H9 (cell line): ENCODE data around the gene ARHGAP15. TPM values are rescaled to one million over a fixed set of nuclear protein-coding genes. Genes with fewer than 3 reads are reported as not detected.

ENCODE experiments used
- DNase-seq: peaks from one replicate; pipeline ENCODE4 v3.0.0-alpha.2; 2017
- H2AFZ ChIP-seq: one replicate; pipeline ENCODE4 v1.6.1; 2013; ENCODE audit warnings: mild to moderate bottlenecking, low read length, control low read depth, moderate library complexity
- H2AK5ac ChIP-seq: 2 replicates; pipeline ENCODE4 v1.6.1; 2013; ENCODE audit warnings: low read length, control low read depth, mixed read lengths; ENCODE audit not compliant: insufficient read length
- H2BK120ac ChIP-seq: one replicate; pipeline ENCODE4 v1.6.1; 2013; ENCODE audit warnings: low read depth, mild to moderate bottlenecking, low read length, control low read depth, inconsistent platforms; ENCODE audit not compliant: poor library complexity, severe bottlenecking
- H2BK12ac ChIP-seq: 2 replicates; pipeline ENCODE4 v1.6.1; 2013; ENCODE audit warnings: low read length, control low read depth, mixed read lengths, low read depth; ENCODE audit not compliant: insufficient read length
- H2BK15ac ChIP-seq: 2 replicates; pipeline ENCODE4 v1.6.1; 2013; ENCODE audit warnings: low read depth, low read length, control low read depth
- H2BK20ac ChIP-seq: one replicate; pipeline ENCODE4 v1.6.1; 2013; ENCODE audit warnings: low read depth, mild to moderate bottlenecking, low read length, control low read depth, inconsistent platforms; ENCODE audit not compliant: poor library complexity, severe bottlenecking
- H2BK5ac ChIP-seq: 2 replicates; pipeline ENCODE4 v1.6.1; 2013; ENCODE audit warnings: low read length, control low read depth, mixed read lengths; ENCODE audit not compliant: insufficient read length
- H3K14ac ChIP-seq: 2 replicates; pipeline ENCODE4 v1.6.1; 2013; ENCODE audit warnings: low read length, control low read depth; ENCODE audit not compliant: insufficient read depth
- H3K18ac ChIP-seq: 2 replicates; pipeline ENCODE4 v1.6.1; 2013; ENCODE audit warnings: low read depth, mild to moderate bottlenecking, mixed read lengths, low read length, control low read depth; ENCODE audit not compliant: insufficient read length
- H3K23ac ChIP-seq: 2 replicates; pipeline ENCODE4 v1.6.1; 2013; ENCODE audit warnings: low read length, control low read depth, mixed read lengths, low read depth; ENCODE audit not compliant: insufficient read length
- H3K23me2 ChIP-seq: 2 replicates; pipeline ENCODE4 v1.6.1; 2013; ENCODE audit warnings: low read depth, mild to moderate bottlenecking, mixed read lengths, low read length, control low read depth; ENCODE audit not compliant: insufficient read length, poor library complexity, severe bottlenecking
- H3K27ac ChIP-seq: 2 replicates; pipeline ENCODE4 v1.5.1; 2013; ENCODE audit warnings: low read length, control low read depth, mixed read lengths, low read depth; ENCODE audit not compliant: insufficient read length
- H3K27me3 ChIP-seq: 2 replicates; pipeline ENCODE4 v1.6.1; 2013; ENCODE audit warnings: low read length, control low read depth, inconsistent platforms; ENCODE audit not compliant: insufficient read depth
- H3K4ac ChIP-seq: 2 replicates; pipeline ENCODE4 v1.6.1; 2013; ENCODE audit warnings: low read depth, mild to moderate bottlenecking, control low read depth, inconsistent platforms, low read length, moderate library complexity
- H3K4me1 ChIP-seq: 2 replicates; pipeline ENCODE4 v1.6.1; 2013; ENCODE audit warnings: low read length, control low read depth, inconsistent platforms; ENCODE audit not compliant: insufficient read depth
- H3K4me2 ChIP-seq: 2 replicates; pipeline ENCODE4 v1.6.1; 2013; ENCODE audit warnings: low read length, control low read depth, mixed read lengths; ENCODE audit not compliant: insufficient read length, insufficient read depth
- H3K56ac ChIP-seq: 2 replicates; pipeline ENCODE4 v1.6.1; 2013; ENCODE audit warnings: low read depth, mild to moderate bottlenecking, mixed read lengths, low read length, control low read depth; ENCODE audit not compliant: insufficient read length
- H3K79me1 ChIP-seq: 2 replicates; pipeline ENCODE4 v1.6.1; 2013; ENCODE audit warnings: low read depth, mild to moderate bottlenecking, moderate library complexity, low read length, control low read depth, inconsistent platforms; ENCODE audit not compliant: insufficient read depth, poor library complexity, severe bottlenecking
- H3K79me2 ChIP-seq: 2 replicates; pipeline ENCODE4 v1.6.1; 2013; ENCODE audit warnings: low read length, control low read depth, inconsistent platforms; ENCODE audit not compliant: insufficient read depth
- H3K9ac ChIP-seq: 2 replicates; pipeline ENCODE4 v1.6.1; 2013; ENCODE audit warnings: low read length, control low read depth, mixed read lengths; ENCODE audit not compliant: insufficient read length; ENCODE audit errors: extremely low read depth
- H3K9me3 ChIP-seq: one replicate; pipeline ENCODE4 v1.6.1; 2013; ENCODE audit warnings: low read depth, low read length, inconsistent platforms; ENCODE audit not compliant: control insufficient read depth
- H3T11ph ChIP-seq: one replicate; pipeline ENCODE4 v1.6.1; 2013; ENCODE audit warnings: mild to moderate bottlenecking, low read length, control low read depth, inconsistent platforms
- H4K20me1 ChIP-seq: one replicate; pipeline ENCODE4 v1.6.1; 2013; ENCODE audit not compliant: control insufficient read depth, insufficient read length, insufficient read depth
- H4K5ac ChIP-seq: 2 replicates; pipeline ENCODE4 v1.6.1; 2013; ENCODE audit warnings: low read depth, mild to moderate bottlenecking, mixed read lengths, low read length, control low read depth; ENCODE audit not compliant: insufficient read length
- H4K8ac ChIP-seq: replicated peaks from 2 replicates; pipeline ENCODE4 v1.6.1; 2013; ENCODE audit warnings: low read length, control low read depth, mixed read lengths, low read depth; ENCODE audit not compliant: insufficient read length
- H4K91ac ChIP-seq: 2 replicates; pipeline ENCODE4 v1.6.1; 2013; ENCODE audit warnings: low read depth, mild to moderate bottlenecking, moderate library complexity, mixed read lengths, low read length, control low read depth; ENCODE audit not compliant: insufficient read length
- H3K27ac Mint-ChIP-seq, 3 experiments: 2 replicates in 2 of 3; 3 replicates in 1 of 3; pipeline ENCODE4 v1.8.0; 2020 to 2021; ENCODE audit warnings: mixed read lengths in 3 of 3, mild to moderate bottlenecking in 1 of 3, moderate library complexity in 1 of 3
- H3K27me3 Mint-ChIP-seq: 2 replicates; pipeline ENCODE4 v1.8.0; 2021; ENCODE audit warnings: low read depth, mild to moderate bottlenecking, moderate library complexity, mixed read lengths
- H3K36me3 Mint-ChIP-seq, 3 experiments: 2 replicates in 2 of 3; 3 replicates in 1 of 3; pipeline ENCODE4 v1.8.0; 2020 to 2021; ENCODE audit warnings: low read depth in 3 of 3, mixed read lengths in 3 of 3; ENCODE audit not compliant: insufficient read depth in 1 of 3
- H3K4me1 Mint-ChIP-seq, 2 experiments: 2 replicates each; pipeline ENCODE4 v1.8.0; 2020; ENCODE audit warnings: mixed read lengths in 2 of 2
- H3K4me3 Mint-ChIP-seq, 2 experiments: 2 replicates in 1 of 2; 3 replicates in 1 of 2; pipeline ENCODE4 v1.8.0; 2020 to 2021; ENCODE audit warnings: mild to moderate bottlenecking in 2 of 2, mixed read lengths in 2 of 2, moderate library complexity in 1 of 2
- H3K9me3 Mint-ChIP-seq, 2 experiments: 2 replicates in 1 of 2; 3 replicates in 1 of 2; pipeline ENCODE4 v1.8.0; 2020; ENCODE audit warnings: mild to moderate bottlenecking in 2 of 2, mixed read lengths in 2 of 2, moderate library complexity in 1 of 2
- WGBS: extraction: QIAGEN DNeasy Blood & Tissue Kit; methylation state at CpG from one replicate; pipeline ENCODE4 v1.1.7; 2013; ENCODE audit warnings: missing lambda C conversion rate, low lambda C conversion rate, mixed read lengths; ENCODE audit not compliant: insufficient read length; ENCODE audit errors: extremely low coverage; 5-methylcytosine and 5-hydroxymethylcytosine counted together
- total RNA-seq: library from RNA; stranded (reverse); gene quantifications from 2 replicates; pipeline ENCODE4 v1.2.1, GENCODE V29; 2021
- TF ChIP-seq, protein P1 (sequence below): fragments of 200-600 bp; sonication (generic); conservative IDR thresholded peaks from 3 replicates; pipeline ENCODE4 v1.8.0; 2021; ENCODE audit warnings: antibody characterized with exemption, mild to moderate bottlenecking

ARHGAP15 gene
- total RNA-seq, 1 experiment from 2014 or later = not detected

DNA sequence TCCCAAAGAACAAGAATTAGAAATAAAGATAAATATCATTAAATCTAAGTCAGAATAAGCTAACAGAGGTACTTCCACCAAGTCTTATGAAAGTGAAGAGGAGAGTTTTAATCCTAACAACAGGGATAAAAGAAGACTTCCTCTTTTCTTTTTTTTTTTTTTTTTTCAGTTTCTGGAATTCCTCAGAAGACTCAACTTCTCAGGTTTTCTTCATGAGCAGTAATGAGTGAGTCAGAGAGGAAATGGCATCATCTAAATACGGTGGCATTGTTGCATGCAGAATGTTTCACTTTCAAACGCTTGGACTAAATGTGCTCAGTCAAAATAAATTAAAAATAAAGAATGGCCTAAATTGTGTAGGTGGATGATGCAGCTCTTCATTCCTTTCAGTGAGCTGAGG lies 45.6 kb upstream of the ARHGAP15 start:
- Mint-ChIP-seq H3K4me1 (no peaks in the 10 kb centered on the region), H3K4me3 (no peak overlapping the region), H3K27me3 (no peaks in the 10 kb centered on the region), H3K9me3 (peaks cover 0 to 2% of the 10 kb centered on the region in 2 experiments; a peak in 1 of 5 replicates), H3K36me3 (no peaks in the 10 kb centered on the region), H3K27ac (no peak overlapping the region)
- Histone ChIP-seq H2BK120ac (no peak overlapping the region), H3K9me3 (no peaks in the 10 kb centered on the region), H3K27ac (no peak overlapping the region), H3K4ac (no peak overlapping the region), H3T11ph (no peak overlapping the region), H2AK5ac (no peak overlapping the region), H3K14ac (no peak overlapping the region), H3K4me1 (no peaks in the 10 kb centered on the region), H2BK20ac (no peak overlapping the region), H2AFZ (no peak overlapping the region), H2BK15ac (no peak overlapping the region), H3K79me2 (no peaks in the 10 kb centered on the region), H2BK12ac (no peak overlapping the region), H4K5ac (no peak overlapping the region), H3K4me2 (no peak overlapping the region), H3K23me2 (no peaks in the 10 kb centered on the region), H4K20me1 (no peaks in the 10 kb centered on the region), H4K8ac (no peak overlapping the region), H3K27me3 (no peaks in the 10 kb centered on the region), H3K9ac (no peak overlapping the region), H2BK5ac (no peak overlapping the region), H3K23ac (no peak overlapping the region), H3K18ac (no peak overlapping the region), H3K56ac (no peak overlapping the region), H3K79me1 (no peaks in the 10 kb centered on the region), H4K91ac (no peak overlapping the region)
- TF ChIP-seq, protein P1, sequence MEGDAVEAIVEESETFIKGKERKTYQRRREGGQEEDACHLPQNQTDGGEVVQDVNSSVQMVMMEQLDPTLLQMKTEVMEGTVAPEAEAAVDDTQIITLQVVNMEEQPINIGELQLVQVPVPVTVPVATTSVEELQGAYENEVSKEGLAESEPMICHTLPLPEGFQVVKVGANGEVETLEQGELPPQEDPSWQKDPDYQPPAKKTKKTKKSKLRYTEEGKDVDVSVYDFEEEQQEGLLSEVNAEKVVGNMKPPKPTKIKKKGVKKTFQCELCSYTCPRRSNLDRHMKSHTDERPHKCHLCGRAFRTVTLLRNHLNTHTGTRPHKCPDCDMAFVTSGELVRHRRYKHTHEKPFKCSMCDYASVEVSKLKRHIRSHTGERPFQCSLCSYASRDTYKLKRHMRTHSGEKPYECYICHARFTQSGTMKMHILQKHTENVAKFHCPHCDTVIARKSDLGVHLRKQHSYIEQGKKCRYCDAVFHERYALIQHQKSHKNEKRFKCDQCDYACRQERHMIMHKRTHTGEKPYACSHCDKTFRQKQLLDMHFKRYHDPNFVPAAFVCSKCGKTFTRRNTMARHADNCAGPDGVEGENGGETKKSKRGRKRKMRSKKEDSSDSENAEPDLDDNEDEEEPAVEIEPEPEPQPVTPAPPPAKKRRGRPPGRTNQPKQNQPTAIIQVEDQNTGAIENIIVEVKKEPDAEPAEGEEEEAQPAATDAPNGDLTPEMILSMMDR = no peak
- no CpG with 5 or more reads among the region's 2 CpGs for WGBS
- no peak for DNase-seq
